ENCODE data around the gene SERGEF.

GRCh38 chr11:17801166-17801565 is 211.7 kb downstream of the SERGEF start:
- TF ChIP-seq CTCF (IDR thresholded peaks at IDR 0.05) (no peak), POLR2A (IDR thresholded peaks at IDR 0.05; ENCODE audit: low read depth) (no peak), POLR2AphosphoS5 (IDR thresholded peaks at IDR 0.05) (no peak)

Data from esophagus muscularis mucosa (tissue), 3 donors.